HepG2 (cell line): ENCODE measurements around the gene SERPINF2. TPM values are rescaled to one million over a fixed set of nuclear protein-coding genes. Genes with fewer than 3 reads are reported as not detected.

ENCODE experiments used
- AFF4 ChIP-seq: sonication (generic); formaldehyde crosslinking; IDR thresholded peaks from 2 replicates; pipeline ENCODE4 v1.4.0; 2020; ENCODE audit warnings: missing genetic modification reagents
- ARHGAP35 ChIP-seq: sonication (generic); formaldehyde crosslinking; IDR thresholded peaks from 2 replicates; pipeline ENCODE4 v1.9.0; 2022; ENCODE audit warnings: mild to moderate bottlenecking, inconsistent platforms, moderate library complexity, missing genetic modification reagents, borderline replicate concordance
- CAMTA2 ChIP-seq: sonication (generic); formaldehyde crosslinking; IDR thresholded peaks from 2 replicates; pipeline ENCODE4 v1.4.0; 2020; ENCODE audit warnings: mild to moderate bottlenecking, missing genetic modification reagents, borderline replicate concordance
- HMGA1 ChIP-seq: sonication (generic); formaldehyde crosslinking; conservative IDR thresholded peaks from 2 replicates; pipeline ENCODE4 v1.4.0; 2020; ENCODE audit warnings: missing genetic modification reagents
- HNRNPLL ChIP-seq: fragments of 200-400 bp; formaldehyde crosslinking; IDR thresholded peaks from 2 replicates; pipeline ENCODE4 v1.6.1; 2017; ENCODE audit warnings: mild to moderate bottlenecking, low read depth, low read length; ENCODE audit not compliant: poor library complexity, severe bottlenecking
- MAFG ChIP-seq: sonication (generic); formaldehyde crosslinking; IDR thresholded peaks from 2 replicates; pipeline ENCODE4 v1.5.1; 2020; ENCODE audit warnings: mild to moderate bottlenecking, missing genetic modification reagents
- RFXANK ChIP-seq: IDR thresholded peaks from 2 replicates; pipeline ENCODE4 v1.6.1; 2016
- WIZ ChIP-seq: sonication (generic); formaldehyde crosslinking; IDR thresholded peaks from 2 replicates; pipeline ENCODE4 v1.5.1; 2020; ENCODE audit warnings: mild to moderate bottlenecking, missing genetic modification reagents
- ZNF383 ChIP-seq: sonication (generic); formaldehyde crosslinking; IDR thresholded peaks from 2 replicates; pipeline ENCODE4 v1.4.0; 2020; ENCODE audit warnings: missing genetic modification reagents, mild to moderate bottlenecking, borderline replicate concordance
- ZNF414 ChIP-seq: sonication (generic); formaldehyde crosslinking; IDR thresholded peaks from 2 replicates; pipeline ENCODE4 v1.5.0; 2020; ENCODE audit warnings: missing genetic modification reagents
- ZNF570 ChIP-seq: sonication (generic); formaldehyde crosslinking; IDR thresholded peaks from 2 replicates; pipeline ENCODE4 v1.4.0; 2020; ENCODE audit warnings: mild to moderate bottlenecking, missing genetic modification reagents, borderline replicate concordance
- ZNF878 ChIP-seq: sonication (generic); formaldehyde crosslinking; IDR thresholded peaks from 2 replicates; pipeline ENCODE4 v1.8.1; 2023; ENCODE audit warnings: mild to moderate bottlenecking, missing genetic modification reagents, moderate library complexity
- polyA plus RNA-seq, 8 experiments: library from polyadenylated mRNA; depleted of rRNA in 3 of 8; stranded (reverse) in 7 of 8; unstranded in 1 of 8; fragments of >200 nt; fragmentation: Illumina TruSeq in 4 of 8; extraction: Trizol in 4 of 8; gene quantifications; 2 replicates each; pipeline versions ENCODE4 v1.2.1 to v1.2.3, GENCODE V29; 2011 to 2016; ENCODE audit warnings: low read depth in 4 of 8, missing spikeins in 1 of 8, mixed read lengths in 1 of 8; ENCODE audit not compliant: insufficient read depth in 1 of 8
- total RNA-seq, 5 experiments: library from RNA; depleted of rRNA; stranded (reverse); fragments of >200 nt; fragmentation: Illumina TruSeq; extraction: Trizol; gene quantifications; 2 replicates each; pipeline ENCODE4 v1.2.3, GENCODE V29; 2016; ENCODE audit warnings: low read depth in 1 of 5
- TF ChIP-seq, protein P1 (sequence below): sonication (generic); IDR thresholded peaks from 2 replicates; pipeline ENCODE4 v1.6.1; 2016; ENCODE audit warnings: low read depth, borderline replicate concordance
- TF ChIP-seq, protein P2 (sequence below): sonication (generic); formaldehyde crosslinking; IDR thresholded peaks from 2 replicates; pipeline ENCODE4 v1.4.0; 2020; ENCODE audit warnings: missing genetic modification reagents, borderline replicate concordance
- TF ChIP-seq, protein P3 (sequence below): sonication (generic); formaldehyde crosslinking; IDR thresholded peaks from 2 replicates; pipeline ENCODE4 v1.4.0; 2020; ENCODE audit warnings: missing genetic modification reagents, borderline replicate concordance

SERPINF2 gene
- total and polyA plus RNA-seq, 2 of the 13 experiments (the other 11 are each of a cell fraction or from before 2014, with no cell fraction given), result 309 to 548 TPM

- TF ChIP-seq AFF4 (CRISPR knock-in tag) (no peak), WIZ (no peak), ZNF414 (CRISPR knock-in tag) (no peak), RFXANK (CRISPR knock-in tag) (no peak), ZNF383 (CRISPR knock-in tag) (no peak), ARHGAP35 (CRISPR knock-in tag) (no peak), CAMTA2 (CRISPR knock-in tag) (no peak), ZNF878 (CRISPR knock-in tag) (no peak), ZNF570 (CRISPR knock-in tag) (no peak), HNRNPLL (no peak), HMGA1 (CRISPR knock-in tag) (no peak), MAFG (no peak)
- TF ChIP-seq, protein P1, sequence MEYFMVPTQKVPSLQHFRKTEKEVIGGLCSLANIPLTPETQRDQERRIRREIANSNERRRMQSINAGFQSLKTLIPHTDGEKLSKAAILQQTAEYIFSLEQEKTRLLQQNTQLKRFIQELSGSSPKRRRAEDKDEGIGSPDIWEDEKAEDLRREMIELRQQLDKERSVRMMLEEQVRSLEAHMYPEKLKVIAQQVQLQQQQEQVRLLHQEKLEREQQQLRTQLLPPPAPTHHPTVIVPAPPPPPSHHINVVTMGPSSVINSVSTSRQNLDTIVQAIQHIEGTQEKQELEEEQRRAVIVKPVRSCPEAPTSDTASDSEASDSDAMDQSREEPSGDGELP, result peak; percentile 97
- TF ChIP-seq, protein P2, sequence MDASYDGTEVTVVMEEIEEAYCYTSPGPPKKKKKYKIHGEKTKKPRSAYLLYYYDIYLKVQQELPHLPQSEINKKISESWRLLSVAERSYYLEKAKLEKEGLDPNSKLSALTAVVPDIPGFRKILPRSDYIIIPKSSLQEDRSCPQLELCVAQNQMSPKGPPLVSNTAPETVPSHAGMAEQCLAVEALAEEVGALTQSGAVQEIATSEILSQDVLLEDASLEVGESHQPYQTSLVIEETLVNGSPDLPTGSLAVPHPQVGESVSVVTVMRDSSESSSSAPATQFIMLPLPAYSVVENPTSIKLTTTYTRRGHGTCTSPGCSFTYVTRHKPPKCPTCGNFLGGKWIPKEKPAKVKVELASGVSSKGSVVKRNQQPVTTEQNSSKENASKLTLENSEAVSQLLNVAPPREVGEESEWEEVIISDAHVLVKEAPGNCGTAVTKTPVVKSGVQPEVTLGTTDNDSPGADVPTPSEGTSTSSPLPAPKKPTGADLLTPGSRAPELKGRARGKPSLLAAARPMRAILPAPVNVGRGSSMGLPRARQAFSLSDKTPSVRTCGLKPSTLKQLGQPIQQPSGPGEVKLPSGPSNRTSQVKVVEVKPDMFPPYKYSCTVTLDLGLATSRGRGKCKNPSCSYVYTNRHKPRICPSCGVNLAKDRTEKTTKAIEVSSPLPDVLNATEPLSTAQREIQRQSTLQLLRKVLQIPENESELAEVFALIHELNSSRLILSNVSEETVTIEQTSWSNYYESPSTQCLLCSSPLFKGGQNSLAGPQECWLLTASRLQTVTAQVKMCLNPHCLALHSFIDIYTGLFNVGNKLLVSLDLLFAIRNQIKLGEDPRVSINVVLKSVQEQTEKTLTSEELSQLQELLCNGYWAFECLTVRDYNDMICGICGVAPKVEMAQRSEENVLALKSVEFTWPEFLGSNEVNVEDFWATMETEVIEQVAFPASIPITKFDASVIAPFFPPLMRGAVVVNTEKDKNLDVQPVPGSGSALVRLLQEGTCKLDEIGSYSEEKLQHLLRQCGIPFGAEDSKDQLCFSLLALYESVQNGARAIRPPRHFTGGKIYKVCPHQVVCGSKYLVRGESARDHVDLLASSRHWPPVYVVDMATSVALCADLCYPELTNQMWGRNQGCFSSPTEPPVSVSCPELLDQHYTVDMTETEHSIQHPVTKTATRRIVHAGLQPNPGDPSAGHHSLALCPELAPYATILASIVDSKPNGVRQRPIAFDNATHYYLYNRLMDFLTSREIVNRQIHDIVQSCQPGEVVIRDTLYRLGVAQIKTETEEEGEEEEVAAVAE (CRISPR knock-in tag), result no peak
- TF ChIP-seq, protein P3, sequence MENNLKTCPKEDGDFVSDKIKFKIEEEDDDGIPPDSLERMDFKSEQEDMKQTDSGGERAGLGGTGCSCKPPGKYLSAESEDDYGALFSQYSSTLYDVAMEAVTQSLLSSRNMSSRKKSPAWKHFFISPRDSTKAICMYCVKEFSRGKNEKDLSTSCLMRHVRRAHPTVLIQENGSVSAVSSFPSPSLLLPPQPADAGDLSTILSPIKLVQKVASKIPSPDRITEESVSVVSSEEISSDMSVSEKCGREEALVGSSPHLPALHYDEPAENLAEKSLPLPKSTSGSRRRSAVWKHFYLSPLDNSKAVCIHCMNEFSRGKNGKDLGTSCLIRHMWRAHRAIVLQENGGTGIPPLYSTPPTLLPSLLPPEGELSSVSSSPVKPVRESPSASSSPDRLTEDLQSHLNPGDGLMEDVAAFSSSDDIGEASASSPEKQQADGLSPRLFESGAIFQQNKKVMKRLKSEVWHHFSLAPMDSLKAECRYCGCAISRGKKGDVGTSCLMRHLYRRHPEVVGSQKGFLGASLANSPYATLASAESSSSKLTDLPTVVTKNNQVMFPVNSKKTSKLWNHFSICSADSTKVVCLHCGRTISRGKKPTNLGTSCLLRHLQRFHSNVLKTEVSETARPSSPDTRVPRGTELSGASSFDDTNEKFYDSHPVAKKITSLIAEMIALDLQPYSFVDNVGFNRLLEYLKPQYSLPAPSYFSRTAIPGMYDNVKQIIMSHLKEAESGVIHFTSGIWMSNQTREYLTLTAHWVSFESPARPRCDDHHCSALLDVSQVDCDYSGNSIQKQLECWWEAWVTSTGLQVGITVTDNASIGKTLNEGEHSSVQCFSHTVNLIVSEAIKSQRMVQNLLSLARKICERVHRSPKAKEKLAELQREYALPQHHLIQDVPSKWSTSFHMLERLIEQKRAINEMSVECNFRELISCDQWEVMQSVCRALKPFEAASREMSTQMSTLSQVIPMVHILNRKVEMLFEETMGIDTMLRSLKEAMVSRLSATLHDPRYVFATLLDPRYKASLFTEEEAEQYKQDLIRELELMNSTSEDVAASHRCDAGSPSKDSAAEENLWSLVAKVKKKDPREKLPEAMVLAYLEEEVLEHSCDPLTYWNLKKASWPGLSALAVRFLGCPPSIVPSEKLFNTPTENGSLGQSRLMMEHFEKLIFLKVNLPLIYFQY, result no peak
Observed at GRCh38 chr17:1769822-1770477, 27.3 kb downstream of the SERPINF2 start (continued).
